K562 treated with DMSO at 1 percent for 48 hours (cell line): ENCODE results near the gene TTC29. TPM values are rescaled to one million over a fixed set of nuclear protein-coding genes. Genes with fewer than 3 reads are reported as not detected.

Source experiments
- total RNA-seq: library from RNA; unstranded; fragments of 300-600 nt; gene quantifications from 2 replicates; pipeline ENCODE4 v1.2.3, GENCODE V29; 2022; ENCODE audit warnings: low replicate concordance; ENCODE audit errors: extremely low read depth

The TTC29 gene
- total RNA-seq, result not detected in 2 replicates

GRCh38 chr4:146945556-146946374 is at the start of gene TTC29:
Gene TTC29, minus strand, starts transcription at chr4:146945864. Its CDS starts 5,969 bp downstream, at chr4:146939895.

